ENCODE measurements around the gene FAM174C.

DNA sequence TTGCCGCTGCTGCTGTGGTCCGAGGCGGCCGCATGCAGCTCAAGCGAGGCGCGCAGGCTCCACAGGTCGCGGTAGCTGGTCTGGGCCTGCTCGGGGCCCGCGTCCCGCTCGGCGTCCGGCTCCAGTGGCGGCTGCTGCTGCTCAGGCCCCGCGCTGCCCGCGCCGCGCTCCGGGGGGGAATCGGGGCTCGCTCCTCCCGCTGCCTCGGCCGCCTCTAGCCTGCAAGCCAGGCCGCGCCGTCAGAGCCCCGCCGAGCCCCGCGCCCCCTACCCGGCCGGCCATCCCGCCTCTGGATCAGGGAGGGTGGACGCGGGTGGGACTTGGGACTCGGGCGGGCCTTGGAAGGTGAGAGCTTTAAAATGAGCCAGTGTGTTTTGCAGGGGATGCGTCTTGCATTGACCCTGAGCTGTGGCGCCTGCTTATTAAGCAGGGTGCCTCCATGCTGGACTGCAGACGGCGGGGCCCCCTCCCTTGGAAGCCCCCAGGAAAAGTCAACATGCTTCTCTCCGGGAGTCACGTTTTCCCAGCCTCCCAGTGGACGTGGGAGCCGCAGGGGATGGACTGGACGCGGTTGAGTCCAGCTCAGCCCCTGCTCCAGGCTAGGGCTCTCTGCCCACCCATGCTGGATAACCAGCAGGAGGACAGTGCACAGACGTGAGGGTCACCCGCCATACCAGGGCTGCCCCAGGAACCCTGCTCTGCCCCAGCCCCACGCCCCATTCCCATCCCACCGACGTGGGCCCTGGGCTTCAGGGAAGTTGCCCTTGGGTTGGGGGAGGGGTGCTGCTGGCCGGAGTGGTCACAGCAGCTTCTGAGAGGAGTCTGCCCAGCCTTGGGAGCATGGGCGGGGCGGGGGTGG is 45.2 kb upstream of the FAM174C start:
- TF ChIP-seq, protein P1, sequence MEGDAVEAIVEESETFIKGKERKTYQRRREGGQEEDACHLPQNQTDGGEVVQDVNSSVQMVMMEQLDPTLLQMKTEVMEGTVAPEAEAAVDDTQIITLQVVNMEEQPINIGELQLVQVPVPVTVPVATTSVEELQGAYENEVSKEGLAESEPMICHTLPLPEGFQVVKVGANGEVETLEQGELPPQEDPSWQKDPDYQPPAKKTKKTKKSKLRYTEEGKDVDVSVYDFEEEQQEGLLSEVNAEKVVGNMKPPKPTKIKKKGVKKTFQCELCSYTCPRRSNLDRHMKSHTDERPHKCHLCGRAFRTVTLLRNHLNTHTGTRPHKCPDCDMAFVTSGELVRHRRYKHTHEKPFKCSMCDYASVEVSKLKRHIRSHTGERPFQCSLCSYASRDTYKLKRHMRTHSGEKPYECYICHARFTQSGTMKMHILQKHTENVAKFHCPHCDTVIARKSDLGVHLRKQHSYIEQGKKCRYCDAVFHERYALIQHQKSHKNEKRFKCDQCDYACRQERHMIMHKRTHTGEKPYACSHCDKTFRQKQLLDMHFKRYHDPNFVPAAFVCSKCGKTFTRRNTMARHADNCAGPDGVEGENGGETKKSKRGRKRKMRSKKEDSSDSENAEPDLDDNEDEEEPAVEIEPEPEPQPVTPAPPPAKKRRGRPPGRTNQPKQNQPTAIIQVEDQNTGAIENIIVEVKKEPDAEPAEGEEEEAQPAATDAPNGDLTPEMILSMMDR (IDR thresholded peaks at IDR 0.05): no peak
- TF ChIP-seq POLR2A (IDR thresholded peaks at IDR 0.05) (no peak), EP300 (IDR thresholded peaks at IDR 0.05) (no peak)
